Skin epidermis (tissue), 12 donors: ENCODE data around the gene TECR.

Source experiments
- H3K27ac ChIP-seq, 21 experiments: fragments of 200-600 bp; sonication (generic) in 11 of 21; one replicate each; pipeline ENCODE4 v1.5.0; 2020; ENCODE audit warnings: mild to moderate bottlenecking in 3 of 21, inconsistent platforms in 2 of 21, moderate library complexity in 2 of 21
- H3K4me3 ChIP-seq, 7 experiments: fragments of 200-600 bp; sonication (generic) in 2 of 7; one replicate each; pipeline ENCODE4 v1.5.0; 2020; ENCODE audit warnings: inconsistent platforms in 2 of 7, mild to moderate bottlenecking in 2 of 7, moderate library complexity in 1 of 7

Gene TECR

GRCh38 chr19:14614099-14614412 is 84.7 kb downstream of the TECR start:
- Histone ChIP-seq H3K4me3 (no peak overlapping the region), H3K27ac (no peak overlapping the region)
